Right renal cortex interstitium (tissue), 3 donors: ENCODE results near the gene UBE2E2. TPM values are rescaled to one million over a fixed set of nuclear protein-coding genes. Genes with fewer than 3 reads are reported as not detected.

Experiments used
- DNase-seq, 3 donors: peaks; one replicate each; pipeline ENCODE4 v3.0.0-alpha.2; 2013; ENCODE audit warnings: low read depth in 3 of 3, low spot score in 2 of 3
- polyA plus RNA-seq, 3 donors: library from polyadenylated mRNA; unstranded; fragments of 120-200 nt; gene quantifications; one replicate each; pipeline ENCODE4 v1.2.1, GENCODE V29; 2013; ENCODE audit not compliant: insufficient read length in 3 of 3

UBE2E2 gene
- polyA plus RNA-seq, 3 donors = 54.3 to 71.0 (median 62.4) TPM

- no peak for DNase-seq
Observed at GRCh38 chr3:23192816-23193215, 10.3 kb upstream of the UBE2E2 start.

GRCh38 chr3:23193831-23194230 is 9.3 kb upstream of the UBE2E2 start:
- no peak for DNase-seq

- DNase-seq = no peak
Observed at GRCh38 chr3:23198801-23199200, 4.3 kb upstream of the UBE2E2 start.

- no peak for DNase-seq
Observed at GRCh38 chr3:23199649-23200048, 3.5 kb upstream of the UBE2E2 start.

GRCh38 chr3:23201154-23201838 is 1.8 kb upstream of the UBE2E2 start:
- no peak for DNase-seq

GRCh38 chr3:23202203-23202920 is 765 bp upstream of the UBE2E2 start:
- DNase-seq = peak; percentile 12 to 31 (median 30)

- DNase-seq = peak; percentile 20 to 27 (median 23)
Observed at GRCh38 chr3:23203708-23204330, 692 bp downstream of the UBE2E2 start.

- DNase-seq = no peak
Observed at GRCh38 chr3:23206366-23206765, 3.2 kb downstream of the UBE2E2 start.

GRCh38 chr3:23209103-23209502 is 6.0 kb downstream of the UBE2E2 start:
- DNase-seq = no peak

GRCh38 chr3:23209747-23210487 is 6.8 kb downstream of the UBE2E2 start:
- no peak for DNase-seq

GRCh38 chr3:23213813-23214212 is 10.7 kb downstream of the UBE2E2 start:
- DNase-seq = no peak

- no peak for DNase-seq
Observed at GRCh38 chr3:23217872-23218554, 14.9 kb downstream of the UBE2E2 start.

- no peak for DNase-seq
Observed at GRCh38 chr3:23219117-23219516, 16.0 kb downstream of the UBE2E2 start.

- DNase-seq = no peak
Observed at GRCh38 chr3:23219552-23219951, 16.4 kb downstream of the UBE2E2 start.

GRCh38 chr3:23221136-23221535 is 18.0 kb downstream of the UBE2E2 start:
- no peak for DNase-seq

GRCh38 chr3:23232016-23232415 is 28.9 kb downstream of the UBE2E2 start:
- DNase-seq = no peak

- DNase-seq = no peak
Observed at GRCh38 chr3:23232854-23233253, 29.7 kb downstream of the UBE2E2 start.

GRCh38 chr3:23235264-23235663 is 32.1 kb downstream of the UBE2E2 start:
- DNase-seq = no peak

- DNase-seq = no peak
Observed at GRCh38 chr3:23236890-23237289, 33.8 kb downstream of the UBE2E2 start.

GRCh38 chr3:23238156-23238555 is 35.0 kb downstream of the UBE2E2 start:
- no peak for DNase-seq

- DNase-seq = no peak
Observed at GRCh38 chr3:23238578-23238977, 35.5 kb downstream of the UBE2E2 start.
